IPS-18c (cell line): ENCODE results near the gene TDRD7.
"Not testable (repeated sequence)": the region's sequence is repeated elsewhere in the genome, so short reads cannot be mapped to it uniquely, and the experiment has no call there.

ENCODE experiments used
- H3K4me3 ChIP-seq: 2 replicates; pipeline ENCODE4 v1.7.0; 2013; ENCODE audit warnings: low read depth, mild to moderate bottlenecking, low read length, moderate library complexity; ENCODE audit not compliant: insufficient read depth
- H3K9me3 ChIP-seq: one replicate; pipeline ENCODE4 v1.6.1; 2013; ENCODE audit warnings: mild to moderate bottlenecking, low read length, moderate library complexity; ENCODE audit not compliant: control insufficient read depth, insufficient read depth

The TDRD7 gene

GRCh38 chr9:97440160-97440559 lies 28.3 kb downstream of the TDRD7 start:
- no peaks in the 10 kb centered on the region for H3K9me3 ChIP-seq
- H3K4me3 ChIP-seq: no peak overlapping the region

- H3K4me3 ChIP-seq: no peak overlapping the region
- H3K9me3 ChIP-seq: no peaks in the 10 kb centered on the region
These were observed 29.8 kb downstream of the TDRD7 start for GRCh38 chr9:97441729-97442128.

- no peaks in the 10 kb centered on the region for H3K9me3 ChIP-seq
- no peak overlapping the region for H3K4me3 ChIP-seq
These were observed 33.3 kb downstream of the TDRD7 start for GRCh38 chr9:97445119-97445701.

GRCh38 chr9:97447001-97447400 lies 35.1 kb downstream of the TDRD7 start:
- H3K9me3 ChIP-seq: no peaks in the 10 kb centered on the region
- H3K4me3 ChIP-seq: no peak overlapping the region

GRCh38 chr9:97453573-97453972 lies 41.7 kb downstream of the TDRD7 start:
- not testable (repeated sequence) for H3K9me3 ChIP-seq, H3K4me3 ChIP-seq

GRCh38 chr9:97456841-97457240 lies 44.9 kb downstream of the TDRD7 start:
- H3K4me3 ChIP-seq, H3K9me3 ChIP-seq: not testable (repeated sequence)

GRCh38 chr9:97459326-97459725 lies 47.4 kb downstream of the TDRD7 start:
- no peaks in the 10 kb centered on the region for H3K9me3 ChIP-seq
- no peak overlapping the region for H3K4me3 ChIP-seq

DNA sequence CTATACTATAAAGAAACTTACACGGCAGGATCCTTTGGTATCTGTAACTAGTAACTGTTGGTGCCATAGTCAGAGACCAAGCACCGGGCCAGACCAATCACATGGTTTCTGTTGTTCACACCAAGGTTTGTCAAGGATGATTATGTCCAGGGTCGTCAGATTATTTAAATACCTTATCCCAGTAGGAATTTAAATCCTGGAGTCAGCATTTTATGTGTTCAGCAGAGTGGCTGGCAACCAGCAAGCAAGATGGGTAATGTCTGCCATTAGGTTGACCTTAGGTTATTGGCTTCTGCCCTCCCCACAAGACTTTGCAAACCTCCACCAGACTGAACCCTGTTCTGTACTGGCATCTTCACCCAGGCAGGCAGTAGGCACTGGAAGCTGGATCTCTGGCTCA lies 50.3 kb downstream of the TDRD7 start:
- no peaks in the 10 kb centered on the region for H3K9me3 ChIP-seq
- no peak overlapping the region for H3K4me3 ChIP-seq

DNA sequence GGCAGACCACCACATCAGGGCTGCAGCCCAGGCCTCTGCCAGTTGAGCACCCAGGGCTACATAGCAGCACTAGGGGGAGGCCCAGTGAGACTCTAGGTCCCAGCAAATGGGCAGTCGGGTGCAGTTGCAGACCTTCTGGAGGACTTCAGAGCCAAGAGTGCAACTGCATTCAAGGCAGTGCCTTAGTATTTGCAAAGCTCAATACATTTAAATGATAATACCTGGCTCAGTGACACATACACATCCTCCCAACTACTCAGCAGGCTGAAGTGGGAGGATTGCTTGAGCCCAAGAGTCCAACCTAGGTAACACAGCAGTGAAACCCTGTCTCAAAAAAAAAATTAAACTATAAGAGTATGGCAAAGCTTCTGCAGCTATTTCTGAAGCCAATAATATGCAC lies 51.0 kb downstream of the TDRD7 start:
- no peaks in the 10 kb centered on the region for H3K9me3 ChIP-seq
- H3K4me3 ChIP-seq: no peak overlapping the region

DNA sequence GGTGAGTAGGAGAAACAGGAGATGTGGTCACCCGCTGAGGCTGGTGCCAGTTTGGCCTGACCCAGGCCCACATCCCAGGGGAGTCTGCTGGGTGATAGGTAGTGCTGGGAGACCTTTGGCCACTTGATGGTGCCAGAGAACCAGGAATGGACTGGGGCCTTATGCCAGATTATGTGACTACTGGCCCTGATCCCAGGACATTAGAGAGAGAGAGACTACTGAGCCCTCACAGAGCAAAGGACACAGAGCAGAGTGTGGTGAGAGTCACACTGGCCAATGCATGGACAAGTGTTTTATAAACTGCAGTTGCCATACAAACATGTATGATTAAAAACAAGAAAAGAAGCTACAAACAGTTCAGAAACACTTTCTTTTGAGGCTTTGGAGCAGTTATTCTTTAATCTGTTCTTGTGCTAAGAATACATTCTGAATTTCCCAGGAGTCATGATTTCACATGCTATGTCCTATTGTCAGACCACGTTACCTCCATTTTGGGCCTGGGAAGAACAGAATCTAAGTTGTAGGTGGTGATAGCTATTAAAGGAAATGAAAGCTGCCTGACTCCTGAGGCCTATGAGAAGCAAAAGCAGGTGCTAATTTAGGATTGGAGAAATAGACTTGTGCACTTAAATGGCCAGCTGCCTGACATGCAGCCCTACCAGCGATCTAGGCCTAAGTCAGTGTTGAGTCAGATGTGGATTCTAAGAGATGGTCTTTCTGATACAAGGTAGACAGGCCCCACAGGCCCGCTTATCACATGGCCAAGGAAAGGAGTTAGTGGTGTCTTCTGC lies 57.0 kb downstream of the TDRD7 start:
- no peaks in the 10 kb centered on the region for H3K9me3 ChIP-seq
- H3K4me3 ChIP-seq: no peak overlapping the region

DNA sequence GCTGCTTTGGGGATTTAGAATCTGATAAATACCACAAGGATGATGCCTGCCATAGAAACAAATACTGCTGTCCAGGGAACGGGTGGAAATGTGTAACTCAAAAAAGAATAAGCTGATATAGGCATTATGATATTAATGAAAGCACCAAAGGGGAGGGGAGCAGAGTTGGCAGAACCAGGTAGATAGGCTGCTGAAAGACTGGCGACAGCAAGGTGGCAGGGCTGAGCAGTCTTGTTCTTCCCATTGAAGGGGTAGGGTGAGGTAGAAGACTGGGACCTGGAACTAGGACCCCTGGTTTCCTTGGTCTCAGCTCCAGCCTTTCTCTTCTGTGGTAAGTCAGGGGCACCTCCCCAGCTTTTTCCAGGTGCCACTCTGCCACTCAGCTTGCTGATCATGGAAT lies 58.2 kb downstream of the TDRD7 start:
- no peak overlapping the region for H3K4me3 ChIP-seq
- H3K9me3 ChIP-seq: no peaks in the 10 kb centered on the region

- no peaks in the 10 kb centered on the region for H3K9me3 ChIP-seq
- H3K4me3 ChIP-seq: no peak overlapping the region
These were observed 61.8 kb downstream of the TDRD7 start for GRCh38 chr9:97473717-97474116.

- Histone ChIP-seq H3K9me3 (no peaks in the 10 kb centered on the region), H3K4me3 (no peak overlapping the region)
These were observed 62.6 kb downstream of the TDRD7 start for GRCh38 chr9:97474372-97474925.

DNA sequence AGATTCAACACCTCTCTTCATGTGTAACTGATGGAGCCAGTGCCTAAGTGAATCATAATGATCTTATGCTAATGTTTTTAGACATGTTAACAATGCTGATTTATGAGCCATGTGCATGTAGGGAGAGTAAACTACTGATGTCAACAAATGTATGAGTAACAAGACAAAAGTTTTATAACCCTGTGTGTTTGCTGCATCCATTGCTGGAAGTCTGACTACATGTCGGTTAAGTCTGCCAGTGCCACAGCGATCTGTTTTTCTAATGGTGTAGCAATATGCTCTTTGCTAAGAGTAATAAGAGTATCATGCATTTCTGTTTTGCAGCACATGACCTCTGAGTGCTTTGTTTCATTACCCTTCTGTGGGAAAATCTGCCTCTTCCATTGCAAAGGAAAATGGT lies 63.2 kb downstream of the TDRD7 start:
- H3K4me3 ChIP-seq: no peak overlapping the region

GRCh38 chr9:97478301-97478981 lies 66.5 kb downstream of the TDRD7 start:
- H3K9me3 ChIP-seq: no peaks in the 10 kb centered on the region
- H3K4me3 ChIP-seq: no peak overlapping the region

More for the DNA sequence above, 63.2 kb downstream of the TDRD7 start:
- H3K9me3 ChIP-seq: no peaks in the 10 kb centered on the region

- H3K9me3 ChIP-seq: no peaks in the 10 kb centered on the region
- H3K4me3 ChIP-seq: no peak overlapping the region
These were observed 67.7 kb downstream of the TDRD7 start for GRCh38 chr9:97479496-97480159.

DNA sequence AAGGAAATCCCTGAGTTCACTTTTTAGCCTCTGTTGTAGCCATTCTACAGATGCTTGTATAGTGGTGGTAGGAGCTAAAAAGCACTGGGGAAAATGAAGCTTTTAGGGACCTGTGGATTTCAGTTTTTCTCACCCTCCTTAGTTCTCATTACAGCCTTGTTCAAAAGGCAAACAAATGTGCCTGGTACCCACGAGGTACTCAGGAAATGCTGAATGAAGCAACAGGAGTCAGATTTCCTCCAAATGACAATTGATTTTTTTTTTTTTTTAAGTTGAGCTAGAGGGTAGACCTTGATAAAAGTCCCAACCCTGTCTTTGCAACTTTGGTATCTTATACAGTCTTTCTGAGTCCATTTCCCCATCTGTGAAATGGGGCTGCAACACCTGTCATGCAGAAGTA lies 68.3 kb downstream of the TDRD7 start:
- no peak overlapping the region for H3K4me3 ChIP-seq
- H3K9me3 ChIP-seq: no peaks in the 10 kb centered on the region
